AG09319 (cell line): ENCODE measurements around the gene RHNO1.
A peak's percentile ranks its signal among the peaks of the same experiment; 100 is the strongest.

Source experiments
- DNase-seq: peaks from one replicate; pipeline ENCODE4 v3.0.0-alpha.2; 2010; ENCODE audit warnings: low read depth; ENCODE audit errors: extremely low read depth
- TF ChIP-seq, protein P1 (sequence below): IDR thresholded peaks from 2 replicates; pipeline ENCODE4 v1.5.1; 2011; ENCODE audit warnings: low read depth, mild to moderate bottlenecking, inconsistent platforms, low read length, moderate library complexity

Gene RHNO1

DNA sequence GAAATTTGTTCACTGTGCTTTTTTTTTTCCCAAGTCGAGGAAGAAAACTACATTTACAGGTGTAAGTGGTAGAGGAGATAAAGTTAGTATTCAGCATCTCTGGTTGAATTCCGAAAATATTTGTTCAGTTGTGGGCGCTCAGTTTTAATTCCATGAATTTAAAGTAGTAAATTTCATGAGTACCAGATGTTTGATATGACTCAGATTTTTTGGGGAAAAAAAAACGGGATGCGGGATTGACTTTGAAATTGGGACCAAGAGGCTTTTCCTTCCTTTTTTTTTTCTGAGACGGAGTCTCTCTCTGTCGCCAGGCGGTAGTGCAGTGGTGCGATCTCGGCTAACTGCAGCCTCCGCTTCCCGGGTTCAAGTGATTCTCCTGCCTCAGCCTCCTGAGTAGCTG lies 15.2 kb downstream of the RHNO1 start:
- TF ChIP-seq, protein P1, sequence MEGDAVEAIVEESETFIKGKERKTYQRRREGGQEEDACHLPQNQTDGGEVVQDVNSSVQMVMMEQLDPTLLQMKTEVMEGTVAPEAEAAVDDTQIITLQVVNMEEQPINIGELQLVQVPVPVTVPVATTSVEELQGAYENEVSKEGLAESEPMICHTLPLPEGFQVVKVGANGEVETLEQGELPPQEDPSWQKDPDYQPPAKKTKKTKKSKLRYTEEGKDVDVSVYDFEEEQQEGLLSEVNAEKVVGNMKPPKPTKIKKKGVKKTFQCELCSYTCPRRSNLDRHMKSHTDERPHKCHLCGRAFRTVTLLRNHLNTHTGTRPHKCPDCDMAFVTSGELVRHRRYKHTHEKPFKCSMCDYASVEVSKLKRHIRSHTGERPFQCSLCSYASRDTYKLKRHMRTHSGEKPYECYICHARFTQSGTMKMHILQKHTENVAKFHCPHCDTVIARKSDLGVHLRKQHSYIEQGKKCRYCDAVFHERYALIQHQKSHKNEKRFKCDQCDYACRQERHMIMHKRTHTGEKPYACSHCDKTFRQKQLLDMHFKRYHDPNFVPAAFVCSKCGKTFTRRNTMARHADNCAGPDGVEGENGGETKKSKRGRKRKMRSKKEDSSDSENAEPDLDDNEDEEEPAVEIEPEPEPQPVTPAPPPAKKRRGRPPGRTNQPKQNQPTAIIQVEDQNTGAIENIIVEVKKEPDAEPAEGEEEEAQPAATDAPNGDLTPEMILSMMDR: no peak
- DNase-seq: no peak

DNA sequence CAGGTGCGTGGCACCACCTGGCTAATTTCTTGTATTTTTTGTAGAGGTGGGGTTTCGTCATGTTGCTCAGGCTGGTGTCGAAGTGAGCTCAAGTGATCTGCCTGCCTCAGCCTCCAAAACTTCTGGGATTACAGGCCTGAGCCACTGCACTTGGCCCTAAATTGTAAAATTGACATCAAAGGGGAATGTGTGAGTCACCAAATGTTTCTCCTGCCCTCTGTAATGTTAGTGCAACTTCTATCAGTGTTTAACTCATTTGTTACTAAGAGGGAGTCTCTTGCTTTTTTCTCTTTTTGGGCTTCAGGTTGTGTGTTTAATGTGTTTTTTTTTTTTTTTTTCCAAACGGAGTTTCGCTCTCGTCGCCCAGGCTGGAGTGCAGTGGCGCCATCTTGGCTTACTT lies 16.0 kb downstream of the RHNO1 start:
- DNase-seq: peak; percentile 81
- TF ChIP-seq, protein P1: no peak

DNA sequence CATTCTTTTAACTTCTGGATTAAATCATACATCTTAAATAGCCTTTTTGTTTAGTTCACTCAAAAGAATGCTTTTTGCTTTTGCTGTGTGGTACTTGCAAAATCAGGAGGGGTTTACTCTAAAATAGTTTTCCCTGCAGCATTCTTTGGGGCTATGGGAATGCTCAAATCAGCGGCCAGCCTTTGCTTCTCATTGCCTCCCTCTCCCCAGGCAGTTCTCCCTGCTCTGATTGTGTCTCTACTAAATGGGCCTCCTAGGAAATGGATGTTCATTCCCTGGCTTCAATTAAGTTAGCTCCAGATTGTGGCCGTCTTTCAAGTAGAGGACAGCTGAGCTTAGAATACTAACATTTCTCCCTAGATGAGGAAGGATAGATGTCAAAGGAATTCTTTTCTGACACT lies 18.0 kb downstream of the RHNO1 start:
- no peak for DNase-seq
- TF ChIP-seq, protein P1: no peak

DNA sequence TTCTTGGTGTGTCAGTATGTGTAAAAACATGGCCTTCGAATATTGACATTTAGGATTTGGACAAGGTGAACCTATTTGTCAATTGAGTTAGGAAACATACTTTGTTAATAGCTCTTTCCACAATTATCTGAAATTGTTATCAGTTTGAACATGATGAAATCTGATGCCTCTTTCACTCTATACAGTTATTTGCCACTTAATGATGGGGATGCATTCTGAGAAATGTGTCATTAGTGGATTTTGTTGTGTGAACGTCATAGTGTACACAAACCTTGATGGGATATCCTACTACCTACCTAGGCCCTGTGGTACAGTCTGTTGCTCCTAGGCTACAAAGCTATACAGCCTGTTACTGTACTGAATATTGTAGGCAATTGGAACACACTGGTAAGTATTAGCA lies 18.5 kb downstream of the RHNO1 start:
- TF ChIP-seq, protein P1: no peak
- no peak for DNase-seq

DNA sequence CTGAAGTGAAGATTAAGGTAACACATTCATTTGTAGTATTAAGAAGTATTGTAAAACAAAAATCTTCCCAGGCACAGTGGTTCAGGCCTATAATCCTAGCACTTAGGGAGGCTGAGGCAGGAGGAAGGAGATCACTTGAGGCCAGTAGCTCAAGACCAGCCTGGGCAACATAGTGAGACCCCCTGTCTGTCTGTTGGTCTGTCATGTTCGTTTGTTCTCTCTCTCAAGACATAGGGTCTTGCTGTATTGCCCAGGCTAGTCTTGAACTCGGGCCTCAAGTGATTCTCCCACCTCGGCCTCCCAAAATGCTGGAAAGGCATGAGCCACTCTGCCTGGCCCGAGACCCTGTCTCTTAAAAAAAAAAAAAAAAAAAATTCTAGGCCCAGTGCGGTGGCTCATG lies 20.4 kb downstream of the RHNO1 start:
- no peak for DNase-seq
- TF ChIP-seq, protein P1: no peak

DNA sequence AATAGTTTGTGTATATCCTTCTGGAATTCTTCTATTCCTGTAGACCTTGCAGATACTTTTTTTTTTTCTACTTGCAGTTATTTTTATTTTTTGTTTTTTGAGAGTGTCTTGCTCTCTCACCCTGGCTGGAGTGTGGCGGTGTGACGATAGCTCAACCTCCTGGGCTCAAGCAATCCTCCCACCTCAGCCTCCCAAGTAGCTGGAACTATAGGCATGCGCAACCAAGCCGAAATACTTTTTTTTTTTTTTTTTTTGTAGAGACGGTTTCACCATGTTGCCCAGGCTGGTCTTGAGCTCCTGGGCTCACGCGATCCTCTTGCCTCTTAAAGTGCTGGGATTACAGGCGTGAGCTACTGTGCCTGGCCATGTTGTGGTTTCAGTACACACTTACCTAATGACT lies 23.6 kb downstream of the RHNO1 start:
- TF ChIP-seq, protein P1: no peak

DNA sequence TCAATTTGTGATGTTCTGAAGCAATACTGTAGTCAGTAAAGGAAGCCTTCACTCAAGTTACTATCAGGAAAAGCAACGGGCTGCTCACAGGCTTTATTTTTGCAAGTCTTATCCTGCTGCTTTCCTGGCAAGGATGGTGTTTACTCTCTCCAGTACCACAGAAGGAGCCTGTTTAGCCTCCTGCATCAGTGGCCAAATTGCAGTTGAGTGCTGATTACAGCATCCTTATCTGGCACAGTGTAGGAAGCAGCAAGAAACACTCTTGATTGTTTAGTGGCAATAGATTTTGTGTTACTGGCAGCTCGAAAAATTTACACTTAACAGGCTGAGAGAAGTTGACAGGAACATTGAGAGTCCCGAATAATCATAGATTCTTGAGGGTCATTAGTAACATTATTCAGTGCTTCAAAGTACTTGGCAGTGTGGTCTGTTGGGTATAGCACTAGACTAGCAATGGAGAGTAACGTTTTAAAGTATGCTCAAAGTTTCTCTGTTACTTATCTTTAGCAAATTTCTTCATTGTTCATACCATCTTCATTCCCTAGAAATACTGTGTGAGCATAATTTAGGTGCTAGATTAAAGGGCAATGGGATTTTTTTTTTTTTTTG lies 25.4 kb downstream of the RHNO1 start:
- DNase-seq: no peak
- TF ChIP-seq, protein P1: no peak

More for the DNA sequence above, 23.6 kb downstream of the RHNO1 start:
- DNase-seq: no peak
